Transverse colon (tissue), 4 donors: ENCODE results near the gene TTC9B. TPM values are rescaled to one million over a fixed set of nuclear protein-coding genes. Genes with fewer than 3 reads are reported as not detected.

ENCODE experiments used
- DNase-seq: peaks from one replicate; pipeline ENCODE4 v3.0.0-alpha.2; 2019
- H3K27ac ChIP-seq, 4 donors: fragments of 200-600 bp; sonication (generic); 2 replicates each; pipeline ENCODE4 v1.5.1; 2016 to 2018; ENCODE audit warnings: inconsistent platforms in 4 of 4
- H3K27me3 ChIP-seq: fragments of 200-600 bp; sonication (generic); 2 replicates; pipeline ENCODE4 v1.5.1; 2017; ENCODE audit warnings: inconsistent platforms
- H3K36me3 ChIP-seq, 4 donors: fragments of 200-600 bp; sonication (generic); 2 replicates each; pipeline ENCODE4 v1.5.1; 2017 to 2019; ENCODE audit warnings: inconsistent platforms in 4 of 4
- H3K4me1 ChIP-seq, 4 donors: fragments of 200-600 bp; sonication (generic); 2 replicates each; pipeline ENCODE4 v1.5.1; 2017 to 2020; ENCODE audit warnings: inconsistent platforms in 4 of 4
- H3K4me3 ChIP-seq, 4 donors: fragments of 200-600 bp; sonication (generic); 1 replicate in 1 of 4; 2 replicates in 3 of 4; pipeline versions ENCODE4 v1.5.1 to v1.6.1; 2017 to 2019; ENCODE audit warnings: inconsistent platforms in 4 of 4
- H3K9me3 ChIP-seq, 2 donors: fragments of 200-600 bp; sonication (generic); 2 replicates each; pipeline ENCODE4 v1.5.1; 2017 to 2019; ENCODE audit warnings: inconsistent platforms in 2 of 2
- CTCF ChIP-seq, 5 experiments: fragments of 200-600 bp in 3 of 5; fragments of 450-650 bp in 2 of 5; sonication (generic) in 3 of 5; IDR thresholded peaks; 1 replicate in 2 of 5; 2 replicates in 3 of 5; pipeline ENCODE4 v1.5.1; 2016 to 2017; ENCODE audit warnings: antibody characterized with exemption in 5 of 5, inconsistent platforms in 3 of 5, mild to moderate bottlenecking in 2 of 5, moderate library complexity in 1 of 5
- EP300 ChIP-seq: sonication (generic); formaldehyde crosslinking; IDR thresholded peaks from one replicate; pipeline ENCODE4 v1.6.1; 2017; ENCODE audit warnings: antibody characterized with exemption, low read depth
- POLR2A ChIP-seq: fragments of 450-650 bp; IDR thresholded peaks from one replicate; pipeline ENCODE4 v1.6.1; 2016; ENCODE audit warnings: antibody characterized with exemption, mild to moderate bottlenecking, moderate library complexity
- POLR2AphosphoS5 ChIP-seq, 3 donors: sonication (generic); formaldehyde crosslinking; IDR thresholded peaks; one replicate each; pipeline ENCODE4 v1.6.1; 2016; ENCODE audit warnings: antibody characterized with exemption in 3 of 3
- WGBS, 2 donors: methylation state at CpG; one replicate each; pipeline ENCODE4 v1.1.5; 2018; ENCODE audit warnings: low coverage in 1 of 2; 5-methylcytosine and 5-hydroxymethylcytosine counted together
- in situ Hi-C, 4 donors: fragments of 200-750 bp; cut with MboI; loops; one replicate each; pipeline versions ENCODE4 v1.15.0 to v1.15.1; 2017; ENCODE audit warnings: low sequenced_read_pairs in 3 of 4, low pct_ligation_motif_present in 1 of 4, low pct_unique_long_range_greater_than_20kb in 1 of 4
- intact Hi-C: fragments of 100-400 bp; cut with DNase I; formaldehyde crosslinking; loops from one replicate; pipeline ENCODE4 v1.15.1; 2023; ENCODE audit warnings: low total_unique reads
- total RNA-seq, 4 donors: library from RNA; depleted of rRNA; stranded (reverse); fragments of >200 nt; gene quantifications; one replicate each; pipeline ENCODE4 v1.1.0, GENCODE V29; 2016

Gene TTC9B
- total RNA-seq, 4 donors from 2014 or later, result not detected

- intact Hi-C loops, result no loop called here
- no peaks in the 10 kb centered on the region for H3K9me3 ChIP-seq
- no peaks in the 10 kb centered on the region for H3K4me1 ChIP-seq
- H3K27me3 ChIP-seq, result no peaks in the 10 kb centered on the region
- TF ChIP-seq POLR2A, result no peak
- TF ChIP-seq POLR2AphosphoS5 (IDR thresholded peaks at IDR 0.05), result no peak
- TF ChIP-seq EP300, result no peak
- no peak for TF ChIP-seq CTCF (IDR thresholded peaks at IDR 0.05)
- no peak overlapping the region for H3K4me3 ChIP-seq
- in situ Hi-C loops, result no loop called here
- WGBS, 2 donors, result 92 to 94% methylated on average over 2 to 3 of the region's 3 CpGs
- no peak overlapping the region for H3K27ac ChIP-seq
- H3K36me3 ChIP-seq, result peaks cover 0 to 21% (median 9%) of the 10 kb centered on the region in 4 donors
- DNase-seq, result no peak
These were observed 37.5 kb upstream of the TTC9B start for GRCh38 chr19:40255619-40256166.

GRCh38 chr19:40254714-40255418, 36.7 kb upstream of the TTC9B start:
- WGBS, 2 donors, result 86 to 93% methylated on average over 2 to 15 of the region's 16 CpGs
- H3K9me3 ChIP-seq, result no peaks in the 10 kb centered on the region
- H3K4me1 ChIP-seq, result no peaks in the 10 kb centered on the region
- TF ChIP-seq CTCF (IDR thresholded peaks at IDR 0.05) (no peak), EP300 (no peak), POLR2A (no peak), POLR2AphosphoS5 (IDR thresholded peaks at IDR 0.05) (no peak)
- no peaks in the 10 kb centered on the region for H3K27me3 ChIP-seq
- no peak for DNase-seq
- intact Hi-C loops, result no loop called here
- H3K27ac ChIP-seq, result no peak overlapping the region
- H3K36me3 ChIP-seq, result peaks cover 0 to 21% (median 9%) of the 10 kb centered on the region in 4 donors
- in situ Hi-C loops, result no loop called here
- no peak overlapping the region for H3K4me3 ChIP-seq

GRCh38 chr19:40253611-40254092, 35.5 kb upstream of the TTC9B start:
- DNase-seq, result no peak
- in situ Hi-C loops, result no loop called here
- Histone ChIP-seq H3K27ac (no peak overlapping the region), H3K36me3 (peaks cover 0 to 21% (median 9%) of the 10 kb centered on the region in 4 donors), H3K4me3 (no peak overlapping the region), H3K9me3 (no peaks in the 10 kb centered on the region), H3K27me3 (no peaks in the 10 kb centered on the region), H3K4me1 (no peaks in the 10 kb centered on the region)
- intact Hi-C loops, result no loop called here
- WGBS, 2 donors, result 53 to 58% methylated on average over 4 to 8 of the region's 8 CpGs
- TF ChIP-seq POLR2AphosphoS5 (IDR thresholded peaks at IDR 0.05) (no peak), POLR2A (no peak), EP300 (no peak), CTCF (IDR thresholded peaks at IDR 0.05) (no peak)

- Histone ChIP-seq H3K36me3 (peaks cover 0 to 21% (median 9%) of the 10 kb centered on the region in 4 donors), H3K4me1 (no peaks in the 10 kb centered on the region), H3K27ac (no peak overlapping the region), H3K9me3 (no peaks in the 10 kb centered on the region), H3K4me3 (no peak overlapping the region), H3K27me3 (no peaks in the 10 kb centered on the region)
- in situ Hi-C loops (no loop called here), intact Hi-C loops (no loop called here)
- TF ChIP-seq CTCF (IDR thresholded peaks at IDR 0.05) (no peak), POLR2AphosphoS5 (IDR thresholded peaks at IDR 0.05) (no peak), EP300 (no peak), POLR2A (no peak)
- DNase-seq, result no peak
- whole genome bisulfite sequencing, 2 donors, result 84 to 87% methylated on average over 4 to 7 of the region's 7 CpGs
These were observed 34.2 kb upstream of the TTC9B start for GRCh38 chr19:40252395-40252794.
